KOPT-K1 (cell line): ENCODE measurements around the gene DSG4.
"Not testable (repeated sequence)": the region's sequence is repeated elsewhere in the genome, so short reads cannot be mapped to it uniquely, and the experiment has no call there.

ENCODE experiments used
- H3K27ac ChIP-seq: fragments of 200-600 bp; sonication (generic); 2 replicates; pipeline ENCODE4 v1.5.1; 2016; ENCODE audit warnings: antibody characterized with exemption, mild to moderate bottlenecking, low read depth, low read length; ENCODE audit not compliant: poor library complexity, severe bottlenecking
- H3K36me3 ChIP-seq: fragments of 200-600 bp; sonication (generic); 2 replicates; pipeline ENCODE4 v1.5.1; 2017; ENCODE audit warnings: antibody characterized with exemption, mild to moderate bottlenecking, low read length, moderate library complexity; ENCODE audit not compliant: insufficient read depth
- H3K9me3 ChIP-seq: fragments of 200-600 bp; sonication (generic); 2 replicates; pipeline ENCODE4 v1.5.1; 2017; ENCODE audit warnings: antibody characterized with exemption, low read length, mild to moderate bottlenecking; ENCODE audit not compliant: insufficient read depth, poor library complexity, severe bottlenecking

DSG4 gene

GRCh38 chr18:31376477-31376876 lies at the start of gene DSG4:
TSS of gene DSG4 (plus strand) at chr18:31376777. CDS start at chr18:31376912, 135 bp downstream.
- H3K9me3 ChIP-seq, result no peaks in the 10 kb centered on the region
- H3K36me3 ChIP-seq, result no peaks in the 10 kb centered on the region
- no peak within 1 kb of the TSS for H3K27ac ChIP-seq

GRCh38 chr18:31329787-31330438 lies 46.7 kb upstream of the DSG4 start:
- Histone ChIP-seq H3K36me3 (no peaks in the 10 kb centered on the region), H3K27ac (no peak overlapping the region), H3K9me3 (no peaks in the 10 kb centered on the region)

GRCh38 chr18:31343454-31343853 lies 33.1 kb upstream of the DSG4 start:
- H3K36me3 ChIP-seq, result no peaks in the 10 kb centered on the region
- no peaks in the 10 kb centered on the region for H3K9me3 ChIP-seq
- no peak overlapping the region for H3K27ac ChIP-seq

- not testable (repeated sequence) for H3K27ac ChIP-seq, H3K9me3 ChIP-seq, H3K36me3 ChIP-seq
These were observed 23.2 kb upstream of the DSG4 start for GRCh38 chr18:31353336-31353735.

- Histone ChIP-seq H3K36me3 (no peaks in the 10 kb centered on the region), H3K27ac (no peak overlapping the region), H3K9me3 (peaks cover 7% of the 10 kb centered on the region)
These were observed 21.6 kb upstream of the DSG4 start for GRCh38 chr18:31354990-31355389.

- Histone ChIP-seq H3K27ac (no peak overlapping the region), H3K36me3 (no peaks in the 10 kb centered on the region), H3K9me3 (peaks cover 7% of the 10 kb centered on the region)
These were observed 20.6 kb upstream of the DSG4 start for GRCh38 chr18:31356025-31356424.

GRCh38 chr18:31364190-31364589 lies 12.4 kb upstream of the DSG4 start:
- H3K36me3 ChIP-seq, result no peaks in the 10 kb centered on the region

GRCh38 chr18:31369478-31369877 lies 7.1 kb upstream of the DSG4 start:
- Histone ChIP-seq H3K27ac (no peak overlapping the region), H3K9me3 (no peaks in the 10 kb centered on the region), H3K36me3 (no peaks in the 10 kb centered on the region)

More at GRCh38 chr18:31364190-31364589, 12.4 kb upstream of the DSG4 start:
- Histone ChIP-seq H3K9me3 (no peaks in the 10 kb centered on the region), H3K27ac (no peak overlapping the region)

GRCh38 chr18:31371989-31372388 lies 4.6 kb upstream of the DSG4 start:
- Histone ChIP-seq H3K36me3 (no peaks in the 10 kb centered on the region), H3K9me3 (no peaks in the 10 kb centered on the region), H3K27ac (no peak overlapping the region)

- Histone ChIP-seq H3K9me3 (no peaks in the 10 kb centered on the region), H3K27ac (no peak overlapping the region), H3K36me3 (no peaks in the 10 kb centered on the region)
These were observed 2.9 kb upstream of the DSG4 start for GRCh38 chr18:31373641-31374040.

GRCh38 chr18:31380912-31381311 lies 4.3 kb downstream of the DSG4 start:
- Histone ChIP-seq H3K27ac (no peak overlapping the region), H3K36me3 (no peaks in the 10 kb centered on the region), H3K9me3 (no peaks in the 10 kb centered on the region)

- no peaks in the 10 kb centered on the region for H3K9me3 ChIP-seq
- H3K27ac ChIP-seq, result no peak overlapping the region
- H3K36me3 ChIP-seq, result no peaks in the 10 kb centered on the region
These were observed 5.5 kb downstream of the DSG4 start for GRCh38 chr18:31382107-31382506.

GRCh38 chr18:31386741-31387140 lies 10.2 kb downstream of the DSG4 start:
- no peak overlapping the region for H3K27ac ChIP-seq
- H3K36me3 ChIP-seq, result no peaks in the 10 kb centered on the region
- H3K9me3 ChIP-seq, result no peaks in the 10 kb centered on the region

GRCh38 chr18:31393286-31393685 lies 16.7 kb downstream of the DSG4 start:
- no peaks in the 10 kb centered on the region for H3K36me3 ChIP-seq

GRCh38 chr18:31396796-31397612 lies 20.4 kb downstream of the DSG4 start:
- H3K36me3 ChIP-seq, result no peaks in the 10 kb centered on the region
- no peaks in the 10 kb centered on the region for H3K9me3 ChIP-seq
- H3K27ac ChIP-seq, result no peak overlapping the region

More at GRCh38 chr18:31393286-31393685, 16.7 kb downstream of the DSG4 start:
- no peaks in the 10 kb centered on the region for H3K9me3 ChIP-seq
- no peak overlapping the region for H3K27ac ChIP-seq

- H3K36me3 ChIP-seq, result no peaks in the 10 kb centered on the region
- no peak overlapping the region for H3K27ac ChIP-seq
- H3K9me3 ChIP-seq, result no peaks in the 10 kb centered on the region
These were observed 21.6 kb downstream of the DSG4 start for GRCh38 chr18:31398191-31398590.
